Measurements from ENCODE around the gene RNF217. TPM values are rescaled to one million over a fixed set of nuclear protein-coding genes. Genes with fewer than 3 reads are reported as not detected.

Gene RNF217
- total and polyA plus RNA-seq, 2 of the 8 experiments (the other 6 are each of a cell fraction or from before 2014, with no cell fraction given) = 2.0 to 8.9 TPM

GRCh38 chr6:124953808-124954207 lies 8.4 kb upstream of the RNF217 start (continued):
- no peak for TF ChIP-seq CHD1 (IDR thresholded peaks at IDR 0.05; ENCODE audit: low read depth, low read length)
- no peak for TF ChIP-seq KDM1A (IDR thresholded peaks at IDR 0.05; ENCODE audit: borderline replicate concordance, low read length)

Data from H1 (cell line).